Mesothelial cell of epicardium (in vitro differentiated cells): ENCODE data around the gene SHROOM3. TPM values are rescaled to one million over a fixed set of nuclear protein-coding genes. Genes with fewer than 3 reads are reported as not detected.

Experiments
- DNase-seq, 2 experiments: peaks; one replicate each; pipeline ENCODE4 v3.0.0; 2021; ENCODE audit warnings: low spot score in 2 of 2; ENCODE audit not compliant: unreplicated experiment in 2 of 2
- H3K27ac Mint-ChIP-seq: 2 replicates; pipeline ENCODE4 v1.8.0; 2021; ENCODE audit warnings: mixed read lengths
- H3K27me3 Mint-ChIP-seq: 2 replicates; pipeline ENCODE4 v1.8.0; 2021; ENCODE audit warnings: low read depth, mixed read lengths
- H3K36me3 Mint-ChIP-seq: 2 replicates; pipeline ENCODE4 v1.8.0; 2021; ENCODE audit warnings: mixed read lengths
- H3K4me1 Mint-ChIP-seq: 2 replicates; pipeline ENCODE4 v1.8.0; 2021; ENCODE audit warnings: mixed read lengths
- H3K4me3 Mint-ChIP-seq: 2 replicates; pipeline ENCODE4 v1.8.0; 2021; ENCODE audit warnings: mild to moderate bottlenecking, moderate library complexity, mixed read lengths
- H3K9me3 Mint-ChIP-seq: 2 replicates; pipeline ENCODE4 v1.8.0; 2021; ENCODE audit warnings: mixed read lengths
- total RNA-seq: library from RNA; stranded (reverse); gene quantifications from 3 replicates; pipeline ENCODE4 v1.2.1, GENCODE V29; 2021
- TF ChIP-seq, protein P1 (sequence below): fragments of 200-600 bp; sonication (generic); IDR thresholded peaks from one replicate; pipeline ENCODE4 v1.5.0; 2021; ENCODE audit warnings: antibody characterized with exemption; ENCODE audit not compliant: unreplicated experiment

Gene SHROOM3
- total RNA-seq, 1 donor from 2014 or later = 62.7 TPM

DNA sequence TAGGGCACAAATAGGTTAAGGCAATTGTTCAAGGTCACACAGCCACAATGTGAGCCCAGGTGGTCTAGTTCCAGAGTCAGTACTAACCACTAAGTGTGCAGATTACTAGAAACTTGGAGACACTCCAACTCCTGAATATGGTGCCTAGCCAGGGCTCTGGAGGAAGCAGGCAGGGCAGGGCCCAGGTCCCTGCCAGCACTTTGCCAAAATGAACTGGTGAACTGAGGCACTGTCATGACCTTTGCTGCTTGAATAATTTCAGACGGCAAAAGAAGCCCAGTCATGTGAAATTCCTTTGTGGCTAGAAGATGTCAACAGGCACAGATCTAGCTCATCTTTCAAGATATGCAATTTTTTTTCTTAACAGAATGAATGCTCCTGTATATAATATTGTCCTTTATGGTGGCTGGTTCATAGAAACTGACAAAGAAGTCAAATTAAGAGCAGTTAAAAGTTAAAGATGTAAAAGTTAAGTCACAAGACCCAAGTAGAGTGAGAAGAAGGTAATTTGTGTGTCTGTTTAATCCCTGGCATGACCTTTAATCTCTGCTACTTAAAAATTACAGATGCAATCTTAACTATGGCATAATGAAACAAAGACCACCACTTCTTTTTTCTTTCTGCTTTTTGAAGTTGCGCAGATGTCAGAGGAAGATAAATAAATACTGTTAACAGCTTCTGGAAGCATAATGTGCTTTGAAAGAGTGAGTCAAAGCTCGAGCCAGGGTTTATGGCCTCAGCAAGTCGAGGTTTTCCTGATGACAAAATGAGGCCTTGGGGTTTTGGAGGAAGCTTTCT, 54.1 kb downstream of the SHROOM3 start:
- no peaks in the 10 kb centered on the region for H3K27me3 Mint-ChIP-seq
- peaks cover 15% of the 10 kb centered on the region for H3K9me3 Mint-ChIP-seq
- no peak for DNase-seq
- no peak overlapping the region for H3K4me3 Mint-ChIP-seq
- peaks cover 6% of the 10 kb centered on the region for H3K36me3 Mint-ChIP-seq
- TF ChIP-seq, protein P1, sequence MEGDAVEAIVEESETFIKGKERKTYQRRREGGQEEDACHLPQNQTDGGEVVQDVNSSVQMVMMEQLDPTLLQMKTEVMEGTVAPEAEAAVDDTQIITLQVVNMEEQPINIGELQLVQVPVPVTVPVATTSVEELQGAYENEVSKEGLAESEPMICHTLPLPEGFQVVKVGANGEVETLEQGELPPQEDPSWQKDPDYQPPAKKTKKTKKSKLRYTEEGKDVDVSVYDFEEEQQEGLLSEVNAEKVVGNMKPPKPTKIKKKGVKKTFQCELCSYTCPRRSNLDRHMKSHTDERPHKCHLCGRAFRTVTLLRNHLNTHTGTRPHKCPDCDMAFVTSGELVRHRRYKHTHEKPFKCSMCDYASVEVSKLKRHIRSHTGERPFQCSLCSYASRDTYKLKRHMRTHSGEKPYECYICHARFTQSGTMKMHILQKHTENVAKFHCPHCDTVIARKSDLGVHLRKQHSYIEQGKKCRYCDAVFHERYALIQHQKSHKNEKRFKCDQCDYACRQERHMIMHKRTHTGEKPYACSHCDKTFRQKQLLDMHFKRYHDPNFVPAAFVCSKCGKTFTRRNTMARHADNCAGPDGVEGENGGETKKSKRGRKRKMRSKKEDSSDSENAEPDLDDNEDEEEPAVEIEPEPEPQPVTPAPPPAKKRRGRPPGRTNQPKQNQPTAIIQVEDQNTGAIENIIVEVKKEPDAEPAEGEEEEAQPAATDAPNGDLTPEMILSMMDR = no peak
- H3K27ac Mint-ChIP-seq = peak overlapping the region; percentile 72
- peaks cover 35% of the 10 kb centered on the region for H3K4me1 Mint-ChIP-seq

DNA sequence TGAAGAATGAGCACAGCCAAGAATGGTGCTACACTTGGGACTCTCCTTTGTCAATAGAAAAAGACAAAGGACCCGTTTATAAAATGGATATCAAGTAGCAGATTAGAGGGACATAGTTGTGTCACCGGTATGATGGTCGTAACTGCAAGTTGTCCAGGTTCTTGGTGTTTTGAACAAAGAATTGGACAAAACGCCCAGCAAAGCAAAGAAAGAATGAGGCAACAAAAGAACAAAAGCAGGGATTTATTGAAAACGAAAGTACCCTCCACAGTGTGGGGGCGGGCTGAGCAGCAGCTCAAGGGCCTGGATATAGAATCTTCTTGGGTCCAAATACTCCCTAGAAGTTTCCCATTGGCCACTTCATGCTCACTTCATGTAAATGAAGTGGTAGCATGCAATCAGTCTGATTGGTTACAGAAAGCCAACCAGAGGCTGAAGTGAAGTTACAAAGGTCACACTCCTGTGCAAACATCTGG, 54.7 kb downstream of the SHROOM3 start:
- H3K4me1 Mint-ChIP-seq = peaks cover 39% of the 10 kb centered on the region
- TF ChIP-seq, protein P1 = no peak
- peak overlapping the region; percentile 72 for H3K27ac Mint-ChIP-seq
- no peak overlapping the region for H3K4me3 Mint-ChIP-seq
- DNase-seq = no peak
- no peaks in the 10 kb centered on the region for H3K27me3 Mint-ChIP-seq
- peaks cover 15% of the 10 kb centered on the region for H3K9me3 Mint-ChIP-seq
- H3K36me3 Mint-ChIP-seq = peaks cover 6% of the 10 kb centered on the region

DNA sequence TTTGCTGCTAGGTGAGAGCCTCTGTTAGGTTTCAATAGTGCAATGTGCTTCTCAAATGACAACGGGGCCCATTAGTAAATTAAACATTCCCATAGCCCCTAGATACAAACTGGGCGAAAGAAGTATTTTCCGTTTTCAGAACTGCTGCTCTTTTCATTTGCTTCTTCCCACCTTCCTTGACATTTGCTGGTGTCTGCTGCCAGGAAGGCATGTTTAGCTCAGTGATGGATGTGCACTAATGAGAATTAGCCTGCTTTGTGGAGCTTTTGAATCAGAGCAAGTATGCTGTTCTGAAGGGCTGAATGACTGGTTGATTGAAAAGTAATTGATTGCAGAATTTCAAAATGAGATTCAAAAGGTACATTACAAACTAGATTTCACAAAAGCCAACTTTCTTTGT, 57.0 kb downstream of the SHROOM3 start:
- no peak for DNase-seq
- Mint-ChIP-seq H3K36me3 (peaks cover 6% of the 10 kb centered on the region), H3K4me3 (no peak overlapping the region), H3K27ac (no peak overlapping the region), H3K4me1 (peaks cover 32% of the 10 kb centered on the region), H3K27me3 (no peaks in the 10 kb centered on the region), H3K9me3 (peaks cover 14% of the 10 kb centered on the region)
- TF ChIP-seq, protein P1 = no peak

GRCh38 chr4:76494243-76494642, 59.2 kb downstream of the SHROOM3 start:
- H3K27me3 Mint-ChIP-seq = no peaks in the 10 kb centered on the region
- DNase-seq = no peak
- peak overlapping the region; percentile 73 for H3K27ac Mint-ChIP-seq
- H3K4me3 Mint-ChIP-seq = no peak overlapping the region
- H3K36me3 Mint-ChIP-seq = peaks cover 5% of the 10 kb centered on the region
- H3K4me1 Mint-ChIP-seq = peaks cover 33% of the 10 kb centered on the region
- TF ChIP-seq, protein P1 = no peak
- H3K9me3 Mint-ChIP-seq = peaks cover 6% of the 10 kb centered on the region

DNA sequence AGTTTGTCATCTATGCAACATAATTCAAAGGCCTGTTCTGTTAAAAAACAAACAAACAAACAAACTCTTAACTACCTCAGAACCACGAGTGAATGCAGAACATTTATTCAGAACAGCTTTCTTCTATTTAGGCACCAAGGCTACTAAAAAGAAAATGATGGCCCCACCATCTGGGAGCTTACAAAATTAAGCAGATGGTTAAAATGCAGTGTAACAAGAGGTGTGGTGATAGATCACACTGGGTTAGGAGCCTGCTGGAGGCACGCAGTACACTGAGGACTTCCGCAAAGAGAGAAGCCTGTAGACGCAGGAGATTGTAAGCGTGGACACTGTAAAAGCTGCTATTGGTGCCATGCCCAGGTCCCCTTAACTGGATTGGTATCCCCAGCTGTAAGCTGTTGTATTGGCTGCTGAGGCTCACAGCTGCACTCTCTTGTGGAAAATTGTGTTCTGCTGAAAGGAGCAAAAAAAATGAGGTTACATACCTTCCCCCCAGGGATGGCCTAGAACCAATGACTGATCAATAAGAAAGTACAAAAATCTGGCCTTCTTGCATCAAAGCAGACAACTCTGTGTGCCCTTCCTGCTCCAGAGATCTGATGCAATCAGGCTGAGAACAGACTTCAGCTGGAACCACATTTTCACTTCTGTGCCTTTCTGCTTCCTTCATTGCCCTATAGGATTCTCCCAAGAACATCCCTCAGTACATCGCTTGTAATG, 60.0 kb downstream of the SHROOM3 start:
- TF ChIP-seq, protein P1 = no peak
- Mint-ChIP-seq H3K27ac (no peak overlapping the region), H3K27me3 (no peaks in the 10 kb centered on the region), H3K36me3 (no peaks in the 10 kb centered on the region), H3K9me3 (no peaks in the 10 kb centered on the region), H3K4me3 (no peak overlapping the region), H3K4me1 (peaks cover 28% of the 10 kb centered on the region)
- no peak for DNase-seq
